Mesendoderm (in vitro differentiated cells): ENCODE measurements around the gene AGPS.

Experiments used
- DNase-seq: peaks from one replicate; pipeline ENCODE4 v3.0.0; 2013
- H2AK5ac ChIP-seq: 2 replicates; pipeline ENCODE4 v1.6.1; 2013; ENCODE audit warnings: low read length, inconsistent platforms
- H2BK120ac ChIP-seq: 2 replicates; pipeline ENCODE4 v1.6.1; 2013; ENCODE audit warnings: low read depth, mild to moderate bottlenecking, low read length, moderate library complexity, mixed read lengths
- H2BK15ac ChIP-seq: replicated peaks from 2 replicates; pipeline ENCODE4 v1.6.1; 2013; ENCODE audit warnings: low read depth, mild to moderate bottlenecking, moderate library complexity
- H2BK5ac ChIP-seq: 2 replicates; pipeline ENCODE4 v1.6.1; 2013; ENCODE audit warnings: low read length, inconsistent platforms
- H3K18ac ChIP-seq: 2 replicates; pipeline ENCODE4 v1.6.1; 2013; ENCODE audit warnings: mild to moderate bottlenecking, low read length, mixed read lengths
- H3K23ac ChIP-seq: one replicate; pipeline ENCODE4 v1.6.1; 2013; ENCODE audit warnings: low read length
- H3K27ac ChIP-seq: 2 replicates; pipeline ENCODE4 v1.5.1; 2013; ENCODE audit warnings: low read depth, mild to moderate bottlenecking, inconsistent platforms, low read length, moderate library complexity
- H3K27me3 ChIP-seq: 2 replicates; pipeline ENCODE4 v1.6.1; 2013; ENCODE audit warnings: low read length, control low read depth, mild to moderate bottlenecking, inconsistent platforms; ENCODE audit not compliant: insufficient read depth, poor library complexity
- H3K36me3 ChIP-seq: 2 replicates; pipeline ENCODE4 v1.6.1; 2013; ENCODE audit warnings: low read length, inconsistent platforms; ENCODE audit not compliant: control insufficient read depth, insufficient read depth
- H3K4ac ChIP-seq: one replicate; pipeline ENCODE4 v1.6.1; 2013; ENCODE audit warnings: low read depth, mild to moderate bottlenecking, low read length, moderate library complexity
- H3K4me1 ChIP-seq: 2 replicates; pipeline ENCODE4 v1.6.1; 2013; ENCODE audit warnings: low read depth, low read length, inconsistent platforms; ENCODE audit not compliant: control insufficient read depth
- H3K4me2 ChIP-seq: 2 replicates; pipeline ENCODE4 v1.6.1; 2013; ENCODE audit warnings: low read length
- H3K4me3 ChIP-seq: 2 replicates; pipeline ENCODE4 v1.5.1; 2013; ENCODE audit warnings: mild to moderate bottlenecking, low read length
- H3K56ac ChIP-seq: one replicate; pipeline ENCODE4 v1.6.1; 2013; ENCODE audit warnings: low read length
- H3K79me1 ChIP-seq: 2 replicates; pipeline ENCODE4 v1.6.1; 2013; ENCODE audit warnings: low read length, inconsistent platforms
- H3K79me2 ChIP-seq: 2 replicates; pipeline ENCODE4 v1.6.1; 2013; ENCODE audit warnings: mild to moderate bottlenecking, low read length; ENCODE audit not compliant: control insufficient read depth, insufficient read depth
- H3K9ac ChIP-seq: 2 replicates; pipeline ENCODE4 v1.6.1; 2013; ENCODE audit warnings: low read length, inconsistent platforms
- H4K5ac ChIP-seq: one replicate; pipeline ENCODE4 v1.6.1; 2013; ENCODE audit warnings: low read length
- H4K8ac ChIP-seq: one replicate; pipeline ENCODE4 v1.6.1; 2013; ENCODE audit warnings: low read depth, mild to moderate bottlenecking, control low read depth, low read length, moderate library complexity
- WGBS: extraction: QIAGEN DNeasy Blood & Tissue Kit; methylation state at CpG from one replicate; pipeline ENCODE4 v1.1.7; 2013; ENCODE audit warnings: low lambda C conversion rate, missing lambda C conversion rate; ENCODE audit not compliant: insufficient coverage; ENCODE audit errors: extremely low coverage; 5-methylcytosine and 5-hydroxymethylcytosine counted together

The AGPS gene

DNA sequence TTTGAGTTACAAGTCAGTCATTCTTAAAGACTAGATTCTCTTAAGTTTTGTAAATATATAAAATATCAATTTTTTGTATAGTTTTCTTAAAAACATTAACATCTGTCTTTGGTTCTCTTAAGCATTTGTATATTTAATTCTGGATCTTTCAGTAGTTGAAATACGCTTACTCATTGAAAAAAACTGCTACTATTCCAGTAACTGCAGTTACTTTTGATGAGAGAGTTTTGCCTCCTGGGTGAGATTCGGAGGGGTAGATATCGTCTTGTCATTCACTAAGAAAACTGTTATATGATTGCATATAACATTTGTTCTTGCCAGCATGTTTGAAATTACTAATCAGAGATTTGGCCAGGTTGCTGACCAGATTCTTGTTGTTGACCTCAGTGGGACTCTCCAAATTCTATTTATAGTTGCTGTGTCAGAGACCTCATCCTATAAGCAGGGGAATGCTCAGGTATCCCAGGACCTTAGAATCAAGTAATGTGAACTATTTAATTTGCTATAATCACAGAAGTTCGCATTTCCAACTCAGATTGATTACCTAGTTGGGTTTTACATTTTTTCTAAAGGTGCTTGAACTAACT is 7.9 kb downstream of the AGPS start:
- H3K79me1 ChIP-seq = peaks cover 13% of the 10 kb centered on the region
- WGBS = no CpG with 5 or more reads among the region's 4 CpGs
- H2BK120ac ChIP-seq = no peak overlapping the region
- peaks cover 50% of the 10 kb centered on the region for H3K79me2 ChIP-seq
- no peak overlapping the region for H3K4me2 ChIP-seq
- H3K27me3 ChIP-seq = no peaks in the 10 kb centered on the region
- no peak overlapping the region for H2BK15ac ChIP-seq
- no peak for DNase-seq
- no peak overlapping the region for H3K56ac ChIP-seq
- no peak overlapping the region for H4K8ac ChIP-seq
- no peak overlapping the region for H4K5ac ChIP-seq
- no peaks in the 10 kb centered on the region for H3K36me3 ChIP-seq
- no peak overlapping the region for H2BK5ac ChIP-seq
- no peak overlapping the region for H3K23ac ChIP-seq
- no peak overlapping the region for H3K18ac ChIP-seq
- H3K9ac ChIP-seq = no peak overlapping the region
- H3K4ac ChIP-seq = no peak overlapping the region
- no peak overlapping the region for H2AK5ac ChIP-seq
- no peak overlapping the region for H3K27ac ChIP-seq
- H3K4me1 ChIP-seq = peaks cover 5% of the 10 kb centered on the region
- no peak overlapping the region for H3K4me3 ChIP-seq

DNA sequence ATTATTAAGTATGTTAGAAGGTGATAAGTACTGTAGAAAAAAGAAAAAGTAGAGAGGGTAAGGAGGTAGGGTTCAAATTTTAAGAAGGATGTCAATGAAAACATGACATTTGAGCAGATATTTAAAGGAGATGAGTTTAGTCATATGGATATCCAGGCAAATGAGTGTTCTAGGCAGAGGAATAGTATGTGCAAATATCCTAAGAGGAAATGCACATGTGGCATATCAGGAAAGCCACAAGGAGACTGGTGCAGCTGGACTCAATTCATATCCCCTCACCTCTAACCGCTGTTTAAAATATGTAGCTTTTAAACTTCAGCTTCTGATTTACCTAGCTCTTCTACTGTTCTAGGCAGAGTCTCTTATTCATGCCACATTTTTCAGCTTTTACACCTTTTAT is 9.5 kb downstream of the AGPS start:
- no peak overlapping the region for H2AK5ac ChIP-seq
- H2BK120ac ChIP-seq = no peak overlapping the region
- no peak overlapping the region for H3K4me2 ChIP-seq
- peaks cover 10% of the 10 kb centered on the region for H3K79me1 ChIP-seq
- no peak for DNase-seq
- no CpG with 5 or more reads among the region's 1 CpG for WGBS
- no peak overlapping the region for H3K18ac ChIP-seq
- no peak overlapping the region for H2BK5ac ChIP-seq
- peaks cover 47% of the 10 kb centered on the region for H3K79me2 ChIP-seq
- H3K9ac ChIP-seq = no peak overlapping the region
- no peak overlapping the region for H3K56ac ChIP-seq
- no peaks in the 10 kb centered on the region for H3K27me3 ChIP-seq
- H3K27ac ChIP-seq = no peak overlapping the region
- no peak overlapping the region for H3K23ac ChIP-seq
- H3K4ac ChIP-seq = no peak overlapping the region
- H3K4me3 ChIP-seq = no peak overlapping the region
- no peak overlapping the region for H4K8ac ChIP-seq
- no peaks in the 10 kb centered on the region for H3K36me3 ChIP-seq
- peaks cover 4% of the 10 kb centered on the region for H3K4me1 ChIP-seq
- no peak overlapping the region for H2BK15ac ChIP-seq
- H4K5ac ChIP-seq = no peak overlapping the region

DNA sequence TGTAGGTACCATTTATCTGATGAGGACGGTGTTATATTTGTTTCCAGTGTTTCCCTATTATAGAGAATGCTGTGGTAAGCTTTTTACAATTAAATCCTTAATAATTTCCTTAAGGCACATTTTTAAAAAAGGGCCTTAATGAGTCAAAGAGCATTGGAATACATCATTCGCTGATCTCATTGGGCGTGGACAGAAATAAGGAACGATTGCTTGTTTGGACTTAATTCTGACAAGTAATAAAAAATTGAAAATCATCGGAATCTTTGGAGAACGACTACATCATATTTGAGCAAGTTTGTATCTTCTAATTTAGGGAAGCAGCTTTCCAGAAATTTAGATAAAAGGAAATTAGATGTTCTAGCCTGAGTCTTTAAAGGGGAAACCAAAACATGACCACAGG is 11.3 kb downstream of the AGPS start:
- H3K27me3 ChIP-seq = no peaks in the 10 kb centered on the region
- H3K56ac ChIP-seq = no peak overlapping the region
- DNase-seq = no peak
- H3K4me2 ChIP-seq = no peak overlapping the region
- no peak overlapping the region for H4K5ac ChIP-seq
- H2BK120ac ChIP-seq = no peak overlapping the region
- H3K79me2 ChIP-seq = peaks cover 45% of the 10 kb centered on the region
- no peak overlapping the region for H2BK15ac ChIP-seq
- H4K8ac ChIP-seq = no peak overlapping the region
- H3K4me1 ChIP-seq = peaks cover 4% of the 10 kb centered on the region
- H3K27ac ChIP-seq = no peak overlapping the region
- no CpG with 5 or more reads among the region's 6 CpGs for WGBS
- no peak overlapping the region for H2BK5ac ChIP-seq
- no peak overlapping the region for H3K18ac ChIP-seq
- no peak overlapping the region for H3K9ac ChIP-seq
- H2AK5ac ChIP-seq = no peak overlapping the region
- H3K23ac ChIP-seq = no peak overlapping the region
- H3K36me3 ChIP-seq = no peaks in the 10 kb centered on the region
- H3K4me3 ChIP-seq = no peak overlapping the region
- H3K79me1 ChIP-seq = peaks cover 11% of the 10 kb centered on the region
- H3K4ac ChIP-seq = no peak overlapping the region

DNA sequence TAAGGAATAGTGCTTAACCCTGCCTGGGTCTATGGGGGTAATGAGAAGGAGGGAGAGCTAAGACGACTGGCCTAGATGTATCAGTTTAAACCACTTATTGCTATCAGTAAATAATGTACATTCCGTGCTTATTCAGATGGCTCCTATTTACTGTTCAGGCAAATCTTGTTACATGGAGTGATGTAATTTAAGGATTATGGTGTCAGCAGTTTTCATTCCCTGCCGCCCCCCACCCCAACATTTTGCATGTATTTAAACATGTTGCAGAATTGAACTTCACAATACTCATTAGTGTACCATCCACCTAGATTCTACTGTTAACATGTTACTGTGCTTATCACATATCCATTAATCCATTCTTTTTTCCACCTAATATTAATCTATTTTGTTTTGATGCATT is 11.7 kb downstream of the AGPS start:
- Histone ChIP-seq H4K5ac (no peak overlapping the region), H4K8ac (no peak overlapping the region), H3K4ac (no peak overlapping the region), H3K4me2 (no peak overlapping the region), H2AK5ac (no peak overlapping the region), H3K4me1 (peaks cover 4% of the 10 kb centered on the region), H3K79me2 (peaks cover 41% of the 10 kb centered on the region), H3K56ac (no peak overlapping the region), H3K79me1 (peaks cover 11% of the 10 kb centered on the region), H3K9ac (no peak overlapping the region), H2BK5ac (no peak overlapping the region), H2BK15ac (no peak overlapping the region), H3K27ac (no peak overlapping the region), H3K36me3 (no peaks in the 10 kb centered on the region), H3K23ac (no peak overlapping the region), H3K4me3 (no peak overlapping the region), H3K18ac (no peak overlapping the region), H3K27me3 (no peaks in the 10 kb centered on the region), H2BK120ac (no peak overlapping the region)
- no CpG with 5 or more reads among the region's 3 CpGs for WGBS
- DNase-seq = no peak

DNA sequence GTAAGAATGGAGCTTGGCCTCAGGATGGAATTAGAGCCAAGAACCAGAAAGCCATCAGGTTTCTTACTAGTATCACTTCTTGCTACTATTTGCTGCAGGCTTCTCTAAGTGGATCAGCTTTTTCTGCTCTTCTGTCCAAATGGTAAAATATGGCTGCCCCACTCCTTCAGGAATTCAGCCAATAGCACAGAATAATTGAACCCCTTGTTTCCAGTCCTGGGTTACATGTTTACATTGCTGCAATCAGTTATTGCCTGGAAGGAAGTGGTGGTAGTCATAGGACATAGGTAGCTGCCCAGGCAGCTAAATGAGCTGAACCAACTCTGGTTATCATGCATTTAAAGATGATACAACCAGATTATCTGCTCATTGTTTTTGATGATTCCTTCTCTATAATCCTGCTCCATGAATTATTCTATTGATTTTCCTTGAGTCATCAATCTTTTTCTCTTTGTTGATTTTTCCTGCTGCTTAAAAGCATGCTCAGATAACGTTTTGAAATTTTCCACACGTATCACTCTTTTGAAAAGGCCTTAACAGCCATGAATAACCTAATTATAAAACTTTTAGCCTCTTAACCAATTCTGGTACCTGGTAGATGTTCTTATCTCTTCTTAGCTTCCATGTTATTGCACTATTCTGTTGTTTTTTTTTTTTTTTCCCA is 12.6 kb downstream of the AGPS start:
- Histone ChIP-seq H3K4me1 (no peaks in the 10 kb centered on the region), H3K4ac (no peak overlapping the region), H3K9ac (no peak overlapping the region), H4K8ac (no peak overlapping the region), H3K4me3 (no peak overlapping the region), H2AK5ac (no peak overlapping the region), H4K5ac (no peak overlapping the region), H3K79me2 (peaks cover 43% of the 10 kb centered on the region), H2BK120ac (no peak overlapping the region), H2BK5ac (no peak overlapping the region), H3K79me1 (peaks cover 11% of the 10 kb centered on the region), H3K23ac (no peak overlapping the region), H3K4me2 (no peak overlapping the region), H3K27me3 (no peaks in the 10 kb centered on the region), H3K56ac (no peak overlapping the region), H3K36me3 (no peaks in the 10 kb centered on the region), H3K27ac (no peak overlapping the region), H2BK15ac (no peak overlapping the region), H3K18ac (no peak overlapping the region)
- no CpG with 5 or more reads among the region's 2 CpGs for WGBS
- no peak for DNase-seq

DNA sequence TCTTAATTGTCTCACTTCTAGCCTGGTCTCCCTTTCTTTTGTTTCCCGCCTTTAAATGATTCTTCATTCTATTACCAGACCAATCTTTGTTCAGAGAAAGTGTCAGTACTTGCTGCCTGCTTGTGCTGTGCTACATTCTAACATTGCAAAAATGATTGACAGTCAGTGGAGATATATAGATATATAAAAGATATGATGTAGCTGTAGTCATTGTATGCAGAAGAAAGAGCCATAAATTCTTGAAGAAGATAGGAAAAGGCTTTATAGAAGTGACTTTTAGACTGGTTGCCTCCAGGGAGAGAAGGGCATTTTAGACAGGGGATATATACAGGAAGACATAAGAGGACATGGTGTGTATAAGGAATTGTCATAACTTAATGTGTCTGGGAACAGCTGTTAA is 13.6 kb downstream of the AGPS start:
- Histone ChIP-seq H3K36me3 (no peaks in the 10 kb centered on the region), H3K4me3 (no peak overlapping the region), H4K8ac (no peak overlapping the region), H3K27ac (no peak overlapping the region), H3K4ac (no peak overlapping the region), H2BK120ac (no peak overlapping the region), H3K56ac (no peak overlapping the region), H3K23ac (no peak overlapping the region), H3K4me1 (no peaks in the 10 kb centered on the region), H3K9ac (no peak overlapping the region), H4K5ac (no peak overlapping the region), H3K4me2 (no peak overlapping the region), H3K18ac (no peak overlapping the region), H3K79me2 (peaks cover 39% of the 10 kb centered on the region), H3K27me3 (no peaks in the 10 kb centered on the region), H2BK15ac (no peak overlapping the region), H2AK5ac (no peak overlapping the region), H2BK5ac (no peak overlapping the region), H3K79me1 (peaks cover 8% of the 10 kb centered on the region)
- no CpG with 5 or more reads among the region's 1 CpG for WGBS
- no peak for DNase-seq
